H9 (cell line): ENCODE measurements around the gene AIFM3. TPM values are rescaled to one million over a fixed set of nuclear protein-coding genes. Genes with fewer than 3 reads are reported as not detected.

Source experiments
- DNase-seq: peaks from one replicate; pipeline ENCODE4 v3.0.0-alpha.2; 2017
- H2AFZ ChIP-seq: one replicate; pipeline ENCODE4 v1.6.1; 2013; ENCODE audit warnings: mild to moderate bottlenecking, low read length, control low read depth, moderate library complexity
- H2AK5ac ChIP-seq: 2 replicates; pipeline ENCODE4 v1.6.1; 2013; ENCODE audit warnings: low read length, control low read depth, mixed read lengths; ENCODE audit not compliant: insufficient read length
- H2BK120ac ChIP-seq: one replicate; pipeline ENCODE4 v1.6.1; 2013; ENCODE audit warnings: low read depth, mild to moderate bottlenecking, low read length, control low read depth, inconsistent platforms; ENCODE audit not compliant: poor library complexity, severe bottlenecking
- H2BK12ac ChIP-seq: 2 replicates; pipeline ENCODE4 v1.6.1; 2013; ENCODE audit warnings: low read length, control low read depth, mixed read lengths, low read depth; ENCODE audit not compliant: insufficient read length
- H2BK15ac ChIP-seq: 2 replicates; pipeline ENCODE4 v1.6.1; 2013; ENCODE audit warnings: low read depth, low read length, control low read depth
- H2BK20ac ChIP-seq: one replicate; pipeline ENCODE4 v1.6.1; 2013; ENCODE audit warnings: low read depth, mild to moderate bottlenecking, low read length, control low read depth, inconsistent platforms; ENCODE audit not compliant: poor library complexity, severe bottlenecking
- H2BK5ac ChIP-seq: 2 replicates; pipeline ENCODE4 v1.6.1; 2013; ENCODE audit warnings: low read length, control low read depth, mixed read lengths; ENCODE audit not compliant: insufficient read length
- H3K14ac ChIP-seq: 2 replicates; pipeline ENCODE4 v1.6.1; 2013; ENCODE audit warnings: low read length, control low read depth; ENCODE audit not compliant: insufficient read depth
- H3K18ac ChIP-seq: 2 replicates; pipeline ENCODE4 v1.6.1; 2013; ENCODE audit warnings: low read depth, mild to moderate bottlenecking, mixed read lengths, low read length, control low read depth; ENCODE audit not compliant: insufficient read length
- H3K23ac ChIP-seq: 2 replicates; pipeline ENCODE4 v1.6.1; 2013; ENCODE audit warnings: low read length, control low read depth, mixed read lengths, low read depth; ENCODE audit not compliant: insufficient read length
- H3K23me2 ChIP-seq: 2 replicates; pipeline ENCODE4 v1.6.1; 2013; ENCODE audit warnings: low read depth, mild to moderate bottlenecking, mixed read lengths, low read length, control low read depth; ENCODE audit not compliant: insufficient read length, poor library complexity, severe bottlenecking
- H3K27ac ChIP-seq: 2 replicates; pipeline ENCODE4 v1.5.1; 2013; ENCODE audit warnings: low read length, control low read depth, mixed read lengths, low read depth; ENCODE audit not compliant: insufficient read length
- H3K27me3 ChIP-seq: 2 replicates; pipeline ENCODE4 v1.6.1; 2013; ENCODE audit warnings: low read length, control low read depth, inconsistent platforms; ENCODE audit not compliant: insufficient read depth
- H3K4ac ChIP-seq: 2 replicates; pipeline ENCODE4 v1.6.1; 2013; ENCODE audit warnings: low read depth, mild to moderate bottlenecking, control low read depth, inconsistent platforms, low read length, moderate library complexity
- H3K4me1 ChIP-seq: 2 replicates; pipeline ENCODE4 v1.6.1; 2013; ENCODE audit warnings: low read length, control low read depth, inconsistent platforms; ENCODE audit not compliant: insufficient read depth
- H3K4me2 ChIP-seq: 2 replicates; pipeline ENCODE4 v1.6.1; 2013; ENCODE audit warnings: low read length, control low read depth, mixed read lengths; ENCODE audit not compliant: insufficient read length, insufficient read depth
- H3K56ac ChIP-seq: 2 replicates; pipeline ENCODE4 v1.6.1; 2013; ENCODE audit warnings: low read depth, mild to moderate bottlenecking, mixed read lengths, low read length, control low read depth; ENCODE audit not compliant: insufficient read length
- H3K79me1 ChIP-seq: 2 replicates; pipeline ENCODE4 v1.6.1; 2013; ENCODE audit warnings: low read depth, mild to moderate bottlenecking, moderate library complexity, low read length, control low read depth, inconsistent platforms; ENCODE audit not compliant: insufficient read depth, poor library complexity, severe bottlenecking
- H3K79me2 ChIP-seq: 2 replicates; pipeline ENCODE4 v1.6.1; 2013; ENCODE audit warnings: low read length, control low read depth, inconsistent platforms; ENCODE audit not compliant: insufficient read depth
- H3K9ac ChIP-seq: 2 replicates; pipeline ENCODE4 v1.6.1; 2013; ENCODE audit warnings: low read length, control low read depth, mixed read lengths; ENCODE audit not compliant: insufficient read length; ENCODE audit errors: extremely low read depth
- H3K9me3 ChIP-seq: one replicate; pipeline ENCODE4 v1.6.1; 2013; ENCODE audit warnings: low read depth, low read length, inconsistent platforms; ENCODE audit not compliant: control insufficient read depth
- H3T11ph ChIP-seq: one replicate; pipeline ENCODE4 v1.6.1; 2013; ENCODE audit warnings: mild to moderate bottlenecking, low read length, control low read depth, inconsistent platforms
- H4K20me1 ChIP-seq: one replicate; pipeline ENCODE4 v1.6.1; 2013; ENCODE audit not compliant: control insufficient read depth, insufficient read length, insufficient read depth
- H4K5ac ChIP-seq: 2 replicates; pipeline ENCODE4 v1.6.1; 2013; ENCODE audit warnings: low read depth, mild to moderate bottlenecking, mixed read lengths, low read length, control low read depth; ENCODE audit not compliant: insufficient read length
- H4K8ac ChIP-seq: replicated peaks from 2 replicates; pipeline ENCODE4 v1.6.1; 2013; ENCODE audit warnings: low read length, control low read depth, mixed read lengths, low read depth; ENCODE audit not compliant: insufficient read length
- H4K91ac ChIP-seq: 2 replicates; pipeline ENCODE4 v1.6.1; 2013; ENCODE audit warnings: low read depth, mild to moderate bottlenecking, moderate library complexity, mixed read lengths, low read length, control low read depth; ENCODE audit not compliant: insufficient read length
- H3K27ac Mint-ChIP-seq, 3 experiments: 2 replicates in 2 of 3; 3 replicates in 1 of 3; pipeline ENCODE4 v1.8.0; 2020 to 2021; ENCODE audit warnings: mixed read lengths in 3 of 3, mild to moderate bottlenecking in 1 of 3, moderate library complexity in 1 of 3
- H3K27me3 Mint-ChIP-seq: 2 replicates; pipeline ENCODE4 v1.8.0; 2021; ENCODE audit warnings: low read depth, mild to moderate bottlenecking, moderate library complexity, mixed read lengths
- H3K36me3 Mint-ChIP-seq, 3 experiments: 2 replicates in 2 of 3; 3 replicates in 1 of 3; pipeline ENCODE4 v1.8.0; 2020 to 2021; ENCODE audit warnings: low read depth in 3 of 3, mixed read lengths in 3 of 3; ENCODE audit not compliant: insufficient read depth in 1 of 3
- H3K4me1 Mint-ChIP-seq, 2 experiments: 2 replicates each; pipeline ENCODE4 v1.8.0; 2020; ENCODE audit warnings: mixed read lengths in 2 of 2
- H3K4me3 Mint-ChIP-seq, 2 experiments: 2 replicates in 1 of 2; 3 replicates in 1 of 2; pipeline ENCODE4 v1.8.0; 2020 to 2021; ENCODE audit warnings: mild to moderate bottlenecking in 2 of 2, mixed read lengths in 2 of 2, moderate library complexity in 1 of 2
- H3K9me3 Mint-ChIP-seq, 2 experiments: 2 replicates in 1 of 2; 3 replicates in 1 of 2; pipeline ENCODE4 v1.8.0; 2020; ENCODE audit warnings: mild to moderate bottlenecking in 2 of 2, mixed read lengths in 2 of 2, moderate library complexity in 1 of 2
- WGBS: extraction: QIAGEN DNeasy Blood & Tissue Kit; methylation state at CpG from one replicate; pipeline ENCODE4 v1.1.7; 2013; ENCODE audit warnings: missing lambda C conversion rate, low lambda C conversion rate, mixed read lengths; ENCODE audit not compliant: insufficient read length; ENCODE audit errors: extremely low coverage; 5-methylcytosine and 5-hydroxymethylcytosine counted together
- total RNA-seq: library from RNA; stranded (reverse); gene quantifications from 2 replicates; pipeline ENCODE4 v1.2.1, GENCODE V29; 2021
- TF ChIP-seq, protein P1 (sequence below): fragments of 200-600 bp; sonication (generic); conservative IDR thresholded peaks from 3 replicates; pipeline ENCODE4 v1.8.0; 2021; ENCODE audit warnings: antibody characterized with exemption, mild to moderate bottlenecking

Gene AIFM3
- total RNA-seq, 1 experiment from 2014 or later, result 1.9 TPM

DNA sequence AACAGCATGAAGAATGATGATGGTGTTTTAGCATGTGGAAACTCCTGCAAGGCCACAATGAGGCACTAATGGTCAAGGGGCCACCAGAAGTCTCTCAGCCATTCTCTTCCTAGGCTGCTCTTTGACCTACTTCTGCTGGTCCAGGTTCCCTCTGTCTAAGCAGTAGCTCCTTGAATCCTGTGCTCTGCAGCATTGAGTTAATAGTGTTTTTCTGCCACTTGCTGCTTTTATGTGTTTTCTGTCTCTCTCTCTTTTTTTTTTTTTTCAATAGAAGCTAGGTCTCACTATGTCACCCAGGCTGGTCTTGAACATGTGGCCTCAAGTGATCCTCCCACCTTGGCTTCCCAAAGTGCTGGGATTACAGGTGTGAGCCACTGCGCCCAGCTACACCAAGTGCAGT is 20.1 kb upstream of the AIFM3 start:
- TF ChIP-seq, protein P1, sequence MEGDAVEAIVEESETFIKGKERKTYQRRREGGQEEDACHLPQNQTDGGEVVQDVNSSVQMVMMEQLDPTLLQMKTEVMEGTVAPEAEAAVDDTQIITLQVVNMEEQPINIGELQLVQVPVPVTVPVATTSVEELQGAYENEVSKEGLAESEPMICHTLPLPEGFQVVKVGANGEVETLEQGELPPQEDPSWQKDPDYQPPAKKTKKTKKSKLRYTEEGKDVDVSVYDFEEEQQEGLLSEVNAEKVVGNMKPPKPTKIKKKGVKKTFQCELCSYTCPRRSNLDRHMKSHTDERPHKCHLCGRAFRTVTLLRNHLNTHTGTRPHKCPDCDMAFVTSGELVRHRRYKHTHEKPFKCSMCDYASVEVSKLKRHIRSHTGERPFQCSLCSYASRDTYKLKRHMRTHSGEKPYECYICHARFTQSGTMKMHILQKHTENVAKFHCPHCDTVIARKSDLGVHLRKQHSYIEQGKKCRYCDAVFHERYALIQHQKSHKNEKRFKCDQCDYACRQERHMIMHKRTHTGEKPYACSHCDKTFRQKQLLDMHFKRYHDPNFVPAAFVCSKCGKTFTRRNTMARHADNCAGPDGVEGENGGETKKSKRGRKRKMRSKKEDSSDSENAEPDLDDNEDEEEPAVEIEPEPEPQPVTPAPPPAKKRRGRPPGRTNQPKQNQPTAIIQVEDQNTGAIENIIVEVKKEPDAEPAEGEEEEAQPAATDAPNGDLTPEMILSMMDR, result no peak
- no peak overlapping the region for H3K4me2 ChIP-seq

More for the DNA sequence above, 20.1 kb upstream of the AIFM3 start:
- no peak overlapping the region for H3K9ac ChIP-seq
- H3K23ac ChIP-seq, result no peak overlapping the region
- no peaks in the 10 kb centered on the region for H4K20me1 ChIP-seq
- H2AFZ ChIP-seq, result no peak overlapping the region
- Mint-ChIP-seq H3K36me3 (peaks cover 24 to 40% (median 38%) of the 10 kb centered on the region in 3 experiments; a peak in 6 of 7 replicates), H3K27me3 (no peaks in the 10 kb centered on the region; the same call in 1 of the 2 replicates), H3K9me3 (no peaks in the 10 kb centered on the region), H3K4me1 (peaks cover 5 to 17% of the 10 kb centered on the region in 2 experiments), H3K27ac (peak overlapping the region in 1 of 3 experiments; percentile 40; a peak in 1 of 7 replicates), H3K4me3 (no peak overlapping the region)
- no peak overlapping the region for H3K56ac ChIP-seq
- H3K4ac ChIP-seq, result no peak overlapping the region
- no peak for DNase-seq
- H2BK20ac ChIP-seq, result no peak overlapping the region
- no peak overlapping the region for H4K5ac ChIP-seq
- H3K9me3 ChIP-seq, result no peaks in the 10 kb centered on the region
- H3K4me1 ChIP-seq, result no peaks in the 10 kb centered on the region
- no peak overlapping the region for H2BK15ac ChIP-seq
- no peak overlapping the region for H4K8ac ChIP-seq
- no peak overlapping the region for H4K91ac ChIP-seq
- peaks cover 7% of the 10 kb centered on the region for H3K79me1 ChIP-seq
- no peak overlapping the region for H2BK12ac ChIP-seq
- WGBS, result no CpG with 5 or more reads among the region's 1 CpG
- no peaks in the 10 kb centered on the region for H3K27me3 ChIP-seq
- no peak overlapping the region for H3K27ac ChIP-seq
- H2BK120ac ChIP-seq, result no peak overlapping the region
- H3K23me2 ChIP-seq, result no peaks in the 10 kb centered on the region
- no peak overlapping the region for H3K18ac ChIP-seq
- no peak overlapping the region for H3K14ac ChIP-seq
- H3T11ph ChIP-seq, result no peak overlapping the region
- H2AK5ac ChIP-seq, result no peak overlapping the region
- no peak overlapping the region for H2BK5ac ChIP-seq
- peaks cover 45% of the 10 kb centered on the region; the same call in 1 of the 2 replicates for H3K79me2 ChIP-seq
